DMS53 (cell line): ENCODE measurements around the gene ZNF484.
"Not testable (repeated sequence)": the region's sequence is repeated elsewhere in the genome, so short reads cannot be mapped to it uniquely, and the experiment has no call there.

Experiments used
- DNase-seq: peaks from one replicate; lab custom pipeline; 2025; lab: John Stamatoyannopoulos, UW

The ZNF484 gene

GRCh38 chr9:92877531-92878430 is at the start of gene ZNF484:
Gene ZNF484 (minus strand): TSS chr9:92878038. CDS start chr9:92875029, 3,009 bp downstream.
- peak; percentile 99 for DNase-seq

GRCh38 chr9:92920437-92920836 is 42.6 kb upstream of the ZNF484 start:
- no peak for DNase-seq

- no peak for DNase-seq
These were observed 39.5 kb upstream of the ZNF484 start for GRCh38 chr9:92917176-92917800.

GRCh38 chr9:92911511-92912475 is 34.0 kb upstream of the ZNF484 start:
- DNase-seq, result peak; percentile 43

GRCh38 chr9:92905137-92905536 is 27.3 kb upstream of the ZNF484 start:
- not testable (repeated sequence) for DNase-seq

- no peak for DNase-seq
These were observed 19.5 kb upstream of the ZNF484 start for GRCh38 chr9:92897323-92897722.

GRCh38 chr9:92895812-92896436 is 18.1 kb upstream of the ZNF484 start:
- DNase-seq, result no peak

- DNase-seq, result no peak
These were observed 17.0 kb upstream of the ZNF484 start for GRCh38 chr9:92894711-92895362.

GRCh38 chr9:92893916-92894610 is 16.2 kb upstream of the ZNF484 start:
- not testable (repeated sequence) for DNase-seq

- not testable (repeated sequence) for DNase-seq
These were observed 14.4 kb upstream of the ZNF484 start for GRCh38 chr9:92892276-92892675.

- DNase-seq, result no peak
These were observed 12.9 kb upstream of the ZNF484 start for GRCh38 chr9:92890761-92891160.

GRCh38 chr9:92887880-92888338 is 10.1 kb upstream of the ZNF484 start:
- no peak for DNase-seq

- peak; percentile 3 for DNase-seq
These were observed 9.2 kb upstream of the ZNF484 start for GRCh38 chr9:92886846-92887610.

GRCh38 chr9:92883666-92884405 is 6.0 kb upstream of the ZNF484 start:
- DNase-seq, result not testable (repeated sequence)

- DNase-seq, result no peak
These were observed 4.4 kb upstream of the ZNF484 start for GRCh38 chr9:92882276-92882675.

GRCh38 chr9:92875373-92875772 is 2.5 kb downstream of the ZNF484 start:
- no peak for DNase-seq

GRCh38 chr9:92870289-92870688 is 7.5 kb downstream of the ZNF484 start:
- no peak for DNase-seq

- not testable (repeated sequence) for DNase-seq
These were observed 11.2 kb downstream of the ZNF484 start for GRCh38 chr9:92866600-92866999.

- DNase-seq, result no peak
These were observed 13.7 kb downstream of the ZNF484 start for GRCh38 chr9:92864152-92864551.
